Neural cell (in vitro differentiated cells): ENCODE data around the gene PPP6C. TPM values are rescaled to one million over a fixed set of nuclear protein-coding genes. Genes with fewer than 3 reads are reported as not detected.

Experiments used
- H2AFZ ChIP-seq: fragments of 200-600, 300-800 bp; sonication (generic), shearing (Covaris generic); 2 replicates; pipeline ENCODE4 v1.6.0; 2014; ENCODE audit warnings: low read depth, mild to moderate bottlenecking, antibody characterized with exemption, low read length, moderate library complexity
- H3F3A ChIP-seq: fragments of 200-600 bp; shearing (Covaris generic); 2 replicates; pipeline ENCODE4 v1.6.1; 2016; ENCODE audit warnings: mild to moderate bottlenecking, moderate library complexity, mixed read lengths, antibody characterized with exemption, low read length; ENCODE audit not compliant: insufficient read depth, poor library complexity, severe bottlenecking
- H3K27ac ChIP-seq: fragments of 200-600, 300-800 bp; sonication (generic), shearing (Covaris generic); 2 replicates; pipeline ENCODE4 v1.5.1; 2014; ENCODE audit warnings: mild to moderate bottlenecking, low read length, moderate library complexity
- H3K27me3 ChIP-seq: fragments of 300-800, 200-600 bp; sonication (generic), shearing (Covaris generic); 2 replicates; pipeline ENCODE4 v1.6.0; 2014; ENCODE audit warnings: mild to moderate bottlenecking, low read depth, low read length, moderate library complexity; ENCODE audit not compliant: insufficient read depth
- H3K36me3 ChIP-seq: fragments of 300-800, 200-600 bp; sonication (generic), shearing (Covaris generic); 2 replicates; pipeline ENCODE4 v1.5.1; 2014; ENCODE audit warnings: mild to moderate bottlenecking, antibody characterized with exemption, low read length, moderate library complexity; ENCODE audit not compliant: insufficient read depth
- H3K4me2 ChIP-seq: fragments of 300-800, 200-600 bp; sonication (generic), shearing (Covaris generic); 2 replicates; pipeline ENCODE4 v1.6.0; 2014; ENCODE audit warnings: mild to moderate bottlenecking, low read length
- H3K4me3 ChIP-seq: fragments of 300-800, 200-600 bp; sonication (generic), shearing (Covaris generic); 2 replicates; pipeline ENCODE4 v1.5.1; 2014; ENCODE audit warnings: mild to moderate bottlenecking, low read length, moderate library complexity
- H3K79me2 ChIP-seq: fragments of 200-600 bp; shearing (Covaris generic); replicated peaks from 2 replicates; pipeline ENCODE4 v1.6.0; 2014; ENCODE audit warnings: mild to moderate bottlenecking, low read length, moderate library complexity; ENCODE audit not compliant: insufficient read depth
- H3K9ac ChIP-seq: fragments of 300-800, 200-600 bp; sonication (generic), shearing (Covaris generic); 2 replicates; pipeline ENCODE4 v1.6.1; 2016; ENCODE audit warnings: mild to moderate bottlenecking, low read length, mixed read lengths
- H3K9me2 ChIP-seq: fragments of 200-600 bp; shearing (Covaris generic); 2 replicates; pipeline ENCODE4 v1.6.1; 2016; ENCODE audit warnings: mild to moderate bottlenecking, low read length, mixed read lengths; ENCODE audit not compliant: insufficient read depth
- H3K9me3 ChIP-seq: fragments of 200-600, 300-800 bp; sonication (generic), shearing (Covaris generic); 2 replicates; pipeline ENCODE4 v1.6.1; 2016; ENCODE audit warnings: mild to moderate bottlenecking, mixed run types, low read length, moderate library complexity, mixed read lengths
- H4K20me1 ChIP-seq: fragments of 200-600 bp; shearing (Covaris generic); 2 replicates; pipeline ENCODE4 v1.6.1; 2016; ENCODE audit warnings: mild to moderate bottlenecking, mixed run types; ENCODE audit not compliant: insufficient read depth
- CTCF ChIP-seq: fragments of 450-650 bp; IDR thresholded peaks from 2 replicates; pipeline ENCODE4 v1.5.1; 2014; ENCODE audit warnings: antibody characterized with exemption, mild to moderate bottlenecking, moderate library complexity; ENCODE audit not compliant: poor library complexity, severe bottlenecking
- EP300 ChIP-seq: fragments of 450-650 bp; conservative IDR thresholded peaks from 2 replicates; pipeline ENCODE4 v1.6.1; 2014; ENCODE audit warnings: antibody characterized with exemption, mild to moderate bottlenecking, moderate library complexity; ENCODE audit not compliant: poor library complexity, severe bottlenecking
- EZH2 ChIP-seq: fragments of 200-600, 300-800 bp; shearing (Covaris generic), sonication (generic); IDR thresholded peaks from 2 replicates; pipeline ENCODE4 v1.6.1; 2014; ENCODE audit warnings: antibody characterized with exemption, low read length, borderline replicate concordance, mild to moderate bottlenecking; ENCODE audit not compliant: insufficient read depth, poor library complexity, severe bottlenecking
- MXI1 ChIP-seq: fragments of 450-650 bp; conservative IDR thresholded peaks from 2 replicates; pipeline ENCODE4 v1.6.1; 2014; ENCODE audit warnings: antibody characterized with exemption, mild to moderate bottlenecking; ENCODE audit not compliant: poor library complexity, severe bottlenecking
- POLR2AphosphoS5 ChIP-seq: IDR thresholded peaks from 2 replicates; pipeline ENCODE4 v1.6.1; 2012
- RAD21 ChIP-seq: fragments of 450-650 bp; conservative IDR thresholded peaks from 2 replicates; pipeline ENCODE4 v1.6.1; 2014; ENCODE audit warnings: antibody characterized with exemption, mild to moderate bottlenecking, moderate library complexity
- REST ChIP-seq: IDR thresholded peaks from 2 replicates; pipeline ENCODE4 v1.6.1; 2012; ENCODE audit warnings: borderline replicate concordance
- SMC3 ChIP-seq: fragments of 450-650 bp; conservative IDR thresholded peaks from 2 replicates; pipeline ENCODE4 v1.6.1; 2014; ENCODE audit warnings: antibody characterized with exemption, mild to moderate bottlenecking, moderate library complexity; ENCODE audit not compliant: poor library complexity
- TAF1 ChIP-seq: IDR thresholded peaks from 2 replicates; pipeline ENCODE4 v1.6.1; 2012; ENCODE audit warnings: low read depth
- polyA plus RNA-seq: library from polyadenylated mRNA; depleted of rRNA; stranded (reverse); fragments of >200 nt; gene quantifications from 2 replicates; pipeline ENCODE4 v1.2.3, GENCODE V29; 2014

The PPP6C gene
- polyA plus RNA-seq, 1 donor from 2014 or later = 25.1 TPM

GRCh38 chr9:125176636-125177035 is 13.0 kb downstream of the PPP6C start:
- H2AFZ ChIP-seq = no peak overlapping the region
- TF ChIP-seq TAF1 (no peak), RAD21 (no peak), MXI1 (no peak), POLR2AphosphoS5 (no peak), CTCF (no peak), SMC3 (no peak), REST (no peak), EP300 (no peak), EZH2 (no peak)
- H3F3A ChIP-seq = no peaks in the 10 kb centered on the region
- no peak overlapping the region for H3K27ac ChIP-seq
- H3K27me3 ChIP-seq = no peaks in the 10 kb centered on the region
- no peak overlapping the region for H3K9ac ChIP-seq
- H4K20me1 ChIP-seq = no peaks in the 10 kb centered on the region
- H3K4me2 ChIP-seq = no peak overlapping the region
- no peaks in the 10 kb centered on the region for H3K9me2 ChIP-seq
- peaks cover 55% of the 10 kb centered on the region for H3K79me2 ChIP-seq
- H3K36me3 ChIP-seq = no peaks in the 10 kb centered on the region
- H3K4me3 ChIP-seq = no peak overlapping the region
- H3K9me3 ChIP-seq = no peaks in the 10 kb centered on the region

GRCh38 chr9:125172031-125172755 is 17.4 kb downstream of the PPP6C start:
- Histone ChIP-seq H3K4me2 (no peak overlapping the region), H3K9ac (no peak overlapping the region), H3K9me2 (no peaks in the 10 kb centered on the region), H3K27me3 (no peaks in the 10 kb centered on the region), H3K9me3 (no peaks in the 10 kb centered on the region), H3F3A (no peaks in the 10 kb centered on the region), H3K27ac (no peak overlapping the region), H4K20me1 (no peaks in the 10 kb centered on the region), H2AFZ (no peak overlapping the region), H3K79me2 (peaks cover 28% of the 10 kb centered on the region), H3K4me3 (no peak overlapping the region), H3K36me3 (no peaks in the 10 kb centered on the region)
- TF ChIP-seq RAD21 (no peak), SMC3 (no peak), MXI1 (no peak), POLR2AphosphoS5 (no peak), TAF1 (no peak), EP300 (no peak), REST (no peak), EZH2 (no peak), CTCF (no peak)
